Left cardiac atrium (tissue), 4 donors: ENCODE data around the gene GFRA3. TPM values are rescaled to one million over a fixed set of nuclear protein-coding genes. Genes with fewer than 3 reads are reported as not detected.
"Not testable (repeated sequence)": the region's sequence is repeated elsewhere in the genome, so short reads cannot be mapped to it uniquely, and the experiment has no call there.

Experiments used
- ATAC-seq, 2 donors: fragments of 200-7000 bp; cut with Tn5 transposase; one replicate each; pipeline ENCODE4 v1.9.1; 2020; ENCODE audit warnings: mild to moderate bottlenecking in 2 of 2, moderate library complexity in 2 of 2
- DNase-seq: peaks from one replicate; pipeline ENCODE4 v3.0.0-alpha.2; 2020
- intact Hi-C, 2 donors: fragments of 100-400 bp; cut with DNase I; formaldehyde crosslinking; loops; one replicate each; pipeline versions ENCODE4 v1.14.1 to v1.15.1; 2022 to 2023
- total RNA-seq, 2 donors: library from RNA; stranded (reverse); fragmentation: NEBNext Ultra II Directional; extraction: Animal tissue kit (Norgen Biotek cat#: 25700); gene quantifications; one replicate each; pipeline ENCODE4 v1.2.1, GENCODE V29; 2021
- donor health status: DM: no; HTN: yes; CAD: no.
- donor health status: DM: no; HTN: yes; CAD: no; lungs with severe emphysema.
- donor health status: DM: yes; HTN: yes; CAD: no.
- donor health status: Dilated cardiomyopathy.

GFRA3 gene
- total RNA-seq, 2 donors from 2014 or later: 0.92 to 1.7 TPM

- DNase-seq (no peak), ATAC-seq (no peak)
- intact Hi-C loops: no loop called here
These were observed 16.8 kb downstream of the GFRA3 start for GRCh38 chr5:138257583-138257982.

GRCh38 chr5:138252944-138253343 lies 21.5 kb downstream of the GFRA3 start:
- ATAC-seq (no peak), DNase-seq (no peak)
- intact Hi-C loops: no loop called here

DNA sequence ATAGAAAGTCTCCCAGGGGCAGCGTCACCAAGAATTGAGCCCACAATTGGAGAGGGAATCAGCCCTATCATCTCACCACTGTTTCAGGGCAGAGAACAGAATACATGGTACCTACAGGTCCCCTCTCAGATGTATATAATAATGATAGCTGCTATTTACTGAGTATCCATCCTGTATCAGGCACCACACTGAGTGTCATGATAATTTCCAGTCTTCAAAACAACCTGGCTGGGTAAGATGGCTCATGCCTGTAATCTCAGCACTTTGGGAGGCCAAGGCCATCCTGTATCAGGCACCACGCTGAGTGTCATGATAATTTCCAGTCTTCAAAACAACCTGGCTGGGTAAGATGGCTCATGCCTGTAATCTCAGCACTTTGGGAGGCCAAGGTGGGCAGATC lies 26.6 kb downstream of the GFRA3 start:
- DNase-seq, intact Hi-C loops, ATAC-seq: not testable (repeated sequence)

DNA sequence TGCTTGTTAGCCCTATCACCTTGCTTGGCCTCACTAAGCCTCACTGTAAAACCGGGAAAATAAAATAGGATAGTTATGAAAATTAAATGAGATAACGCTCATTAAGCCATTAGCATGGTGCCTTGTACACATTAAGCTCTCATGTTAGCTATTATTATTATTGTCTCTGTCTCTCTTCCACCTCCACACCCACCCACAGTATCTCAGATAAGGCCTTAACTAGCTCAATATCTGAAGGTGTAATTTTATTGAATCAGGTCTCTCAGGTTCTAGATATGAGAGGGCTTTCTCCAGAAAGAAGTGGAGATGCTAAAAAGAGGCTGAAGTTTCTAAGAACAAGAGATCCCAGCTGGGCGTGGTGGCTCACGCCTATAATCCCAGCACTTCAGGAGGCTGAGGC lies 27.6 kb downstream of the GFRA3 start:
- ATAC-seq (no peak), DNase-seq (no peak)
- intact Hi-C loops: no loop called here

DNA sequence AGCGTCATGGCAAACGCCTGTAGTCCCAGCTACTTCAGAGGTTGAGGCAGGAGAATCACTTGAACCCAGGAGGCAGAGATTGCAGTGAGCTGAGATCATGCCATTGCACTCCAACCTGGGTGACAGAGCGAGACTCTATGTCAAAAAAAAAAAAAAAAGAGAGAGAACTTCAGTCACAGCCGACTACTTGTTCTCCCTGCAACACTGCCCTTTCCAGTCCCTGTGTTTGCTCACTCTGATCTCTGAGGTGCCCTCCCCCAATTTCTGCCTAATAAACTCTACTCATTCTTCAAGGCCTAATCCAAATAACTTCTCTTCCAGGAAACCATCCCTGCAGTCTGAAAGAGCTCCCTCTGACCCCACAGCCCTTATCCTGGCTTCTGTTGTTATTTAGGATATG lies 28.1 kb downstream of the GFRA3 start:
- intact Hi-C loops: no loop called here
- ATAC-seq (no peak), DNase-seq (no peak)

GRCh38 chr5:138245717-138246116 lies 28.7 kb downstream of the GFRA3 start:
- ATAC-seq (peak in 1 of 2 donors; percentile 48), DNase-seq (no peak)
- intact Hi-C loops: no loop called here

DNA sequence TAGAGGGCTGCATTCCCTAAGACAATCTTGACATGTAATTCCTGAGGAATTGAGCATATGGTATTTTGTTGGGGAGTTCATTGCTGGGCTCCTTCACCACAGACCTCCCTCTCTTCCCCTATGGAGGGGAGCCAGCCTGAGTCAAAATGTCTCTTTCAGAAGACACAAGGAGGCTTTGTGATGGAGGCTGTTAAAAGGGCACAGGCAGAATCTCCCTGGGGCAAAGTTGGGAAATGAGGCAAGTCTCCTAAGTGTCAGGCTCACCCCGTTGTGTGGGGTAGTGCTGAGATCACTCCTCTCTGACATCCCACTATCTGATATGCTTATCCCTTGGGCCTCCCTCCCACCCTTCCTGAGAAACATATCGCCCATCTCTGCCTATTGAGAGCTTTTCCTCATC lies 30.6 kb downstream of the GFRA3 start:
- intact Hi-C loops: no loop called here
- DNase-seq (no peak), ATAC-seq (peak in 1 of 2 donors; percentile 23)

DNA sequence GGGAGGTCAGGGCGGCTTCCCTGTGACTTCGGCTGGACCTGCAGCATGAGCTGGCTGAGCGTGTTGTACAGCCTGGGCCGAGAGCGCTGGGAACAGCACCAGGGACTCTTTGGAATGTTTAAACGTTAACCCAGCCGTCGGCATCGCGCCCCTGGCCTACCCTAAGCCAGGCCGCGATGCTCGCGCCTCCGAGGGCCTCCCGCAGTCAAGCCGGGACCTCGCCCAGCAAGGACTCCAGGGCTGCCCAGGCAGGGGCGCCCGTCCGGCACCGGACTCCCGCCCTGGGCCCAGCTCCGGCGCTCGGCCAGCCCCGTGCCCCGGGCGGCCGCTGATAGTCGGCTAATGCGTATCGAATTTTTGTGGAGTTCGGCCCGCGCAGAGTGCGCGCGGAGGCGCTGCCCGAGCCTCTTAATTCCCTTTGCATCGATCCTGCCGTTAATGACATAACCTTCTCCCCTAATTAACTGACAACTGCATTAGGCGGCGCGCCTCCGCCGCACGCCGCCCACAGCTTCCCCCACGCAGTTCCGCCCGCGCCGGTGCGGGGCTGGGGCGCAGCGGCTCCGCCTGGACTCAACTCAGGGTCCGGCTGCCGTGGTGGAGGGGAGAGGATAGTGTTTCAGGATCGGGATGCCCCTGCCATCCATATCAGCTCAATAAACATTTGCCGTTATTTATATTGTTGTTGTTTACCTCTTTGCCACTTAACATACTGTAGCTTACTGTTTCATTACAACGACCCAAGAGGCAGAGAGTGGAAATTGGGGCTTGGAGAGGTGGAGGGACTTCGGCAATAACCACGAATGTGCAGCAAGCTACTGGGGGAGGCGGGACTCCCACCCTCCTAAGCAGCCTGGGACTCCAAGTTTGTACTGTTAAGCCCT lies 32.5 kb downstream of the GFRA3 start:
- intact Hi-C loops: no loop called here
- DNase-seq: peak; percentile 35

GRCh38 chr5:138240650-138241385 lies 33.6 kb downstream of the GFRA3 start:
- ATAC-seq (no peak), DNase-seq (no peak)
- intact Hi-C loops: no loop called here

More for the DNA sequence above, 32.5 kb downstream of the GFRA3 start:
- peak; percentile 79 to 88 for ATAC-seq

GRCh38 chr5:138238034-138238433 lies 36.4 kb downstream of the GFRA3 start:
- ATAC-seq (no peak), DNase-seq (no peak)
- intact Hi-C loops: no loop called here

DNA sequence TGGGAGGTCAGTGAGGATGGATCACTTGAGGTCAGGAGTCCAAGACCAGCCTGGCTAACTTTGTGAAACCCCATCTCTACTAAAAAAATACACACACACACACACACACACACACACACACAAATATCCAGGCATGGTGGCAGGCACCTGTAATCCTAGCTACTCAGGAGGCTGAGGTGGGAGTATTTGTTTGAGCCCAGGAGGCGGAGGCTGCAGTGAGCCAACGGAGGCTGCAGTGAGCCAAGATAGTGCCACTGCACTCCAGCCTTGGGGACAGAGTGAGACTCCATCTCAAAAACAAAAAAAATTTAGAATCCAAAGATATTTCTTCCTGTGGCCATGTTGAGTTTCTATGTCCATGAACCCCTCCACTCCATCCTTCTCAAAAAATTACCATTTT lies 39.8 kb downstream of the GFRA3 start:
- intact Hi-C loops: no loop called here
- ATAC-seq: no peak
- no peak for DNase-seq

GRCh38 chr5:138233280-138233679 lies 41.1 kb downstream of the GFRA3 start:
- intact Hi-C loops: no loop called here
- ATAC-seq (no peak), DNase-seq (no peak)

GRCh38 chr5:138230981-138231589 lies 43.3 kb downstream of the GFRA3 start:
- DNase-seq (no peak), ATAC-seq (peak; percentile 60 to 68)
- intact Hi-C loops: no loop called here

GRCh38 chr5:138230261-138230660 lies 44.2 kb downstream of the GFRA3 start:
- intact Hi-C loops: no loop called here
- DNase-seq (peak; percentile 76), ATAC-seq (peak; percentile 92 to 95)

- no peak for ATAC-seq
- intact Hi-C loops: no loop called here
- no peak for DNase-seq
These were observed 45.0 kb downstream of the GFRA3 start for GRCh38 chr5:138229387-138229786.

GRCh38 chr5:138226910-138227309 lies 47.5 kb downstream of the GFRA3 start:
- no peak for ATAC-seq

DNA sequence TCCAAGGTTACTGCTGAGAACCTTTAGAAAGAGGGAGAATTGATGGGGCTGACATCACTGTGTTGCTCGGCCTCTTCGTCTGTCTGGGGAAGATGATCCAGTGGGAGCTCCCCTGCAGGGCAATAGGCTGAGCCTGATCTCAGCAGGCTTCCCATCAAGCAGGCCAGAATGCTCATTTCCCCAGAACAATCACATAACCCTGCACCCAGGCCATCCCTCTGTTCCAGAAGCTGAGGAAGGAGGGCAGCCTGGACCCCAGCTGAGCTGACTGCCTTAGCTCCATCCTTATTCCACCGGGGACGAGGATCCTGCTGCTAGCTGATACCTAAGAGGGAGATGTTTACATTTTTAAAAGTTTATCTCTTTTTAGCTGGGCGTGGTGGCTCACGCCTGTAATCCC lies 49.7 kb downstream of the GFRA3 start:
- intact Hi-C loops: loop anchor here (1.0 to 5.0 kb wide), 2 partner anchors 53 to 59 kb away; no protein-coding TSS in a partner anchor
- DNase-seq: no peak
- no peak for ATAC-seq

More at GRCh38 chr5:138226910-138227309, 47.5 kb downstream of the GFRA3 start:
- intact Hi-C loops: no loop called here
- DNase-seq: no peak

DNA sequence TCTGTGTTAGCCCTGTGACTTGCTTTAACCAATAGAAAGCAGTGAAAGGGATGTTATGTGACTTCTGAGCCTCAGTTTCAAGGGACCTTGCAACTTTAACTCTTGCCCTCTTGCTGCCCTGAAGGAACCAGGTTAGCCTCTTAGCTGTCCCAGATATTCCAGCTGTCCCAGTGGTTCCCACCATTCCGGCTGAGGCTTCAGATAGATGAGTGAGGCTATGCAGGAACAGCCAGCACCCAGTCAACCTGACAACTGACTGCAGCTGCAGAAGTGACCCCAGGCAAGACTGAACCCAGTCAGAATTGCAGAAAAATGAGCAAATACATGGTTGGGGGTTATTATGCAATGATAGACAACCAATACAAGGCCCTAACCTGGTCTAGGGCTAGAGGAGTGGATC lies 50.9 kb downstream of the GFRA3 start:
- ATAC-seq (no peak), DNase-seq (no peak)
- intact Hi-C loops: loop anchor here in 1 of 2 donors (5.0 kb wide), 1 partner anchor 54 kb away; no protein-coding TSS in a partner anchor

GRCh38 chr5:138216799-138217198 lies 57.6 kb downstream of the GFRA3 start:
- ATAC-seq (no peak), DNase-seq (no peak)
- intact Hi-C loops: no loop called here
